Activated T-helper 2 cell treated with anti-CD3 and anti-CD28 coated beads, Interferon-gamma antibody, Interleukin-2, Interleukin-4, amounts not matched to agents 10 μg/mL and 5 μg/mL and 100 μg/mL, durations not matched to agents 14 hours and 24 hours and 36 hours (primary cell): ENCODE measurements around the gene RPL15. TPM values are rescaled to one million over a fixed set of nuclear protein-coding genes. Genes with fewer than 3 reads are reported as not detected.
"Not testable (repeated sequence)": the region's sequence is repeated elsewhere in the genome, so short reads cannot be mapped to it uniquely, and the experiment has no call there.

ENCODE experiments used
- DNase-seq: peaks from one replicate; pipeline ENCODE4 v3.0.0; 2021; ENCODE audit warnings: low spot score
- H3K27ac Mint-ChIP-seq: one replicate; pipeline ENCODE4 v1.8.0; 2021; ENCODE audit warnings: mixed read lengths
- H3K27me3 Mint-ChIP-seq: one replicate; pipeline ENCODE4 v1.8.0; 2021; ENCODE audit warnings: low read depth, mixed read lengths
- H3K36me3 Mint-ChIP-seq: one replicate; pipeline ENCODE4 v1.8.0; 2021; ENCODE audit warnings: low read depth, mixed read lengths
- H3K4me1 Mint-ChIP-seq: one replicate; pipeline ENCODE4 v1.8.0; 2021; ENCODE audit warnings: low read depth, mixed read lengths
- H3K4me3 Mint-ChIP-seq: one replicate; pipeline ENCODE4 v1.8.0; 2021; ENCODE audit warnings: low read depth, mild to moderate bottlenecking, moderate library complexity, mixed read lengths
- H3K9me3 Mint-ChIP-seq: one replicate; pipeline ENCODE4 v1.8.0; 2021; ENCODE audit warnings: mixed read lengths
- intact Hi-C: fragments of 100-400 bp; cut with micrococcal nuclease; formaldehyde crosslinking; loops from one replicate; pipeline ENCODE4 v1.15.1; 2023
- total RNA-seq: library from RNA; stranded (reverse); gene quantifications from 2 replicates; pipeline ENCODE4 v1.2.3, GENCODE V29; 2022

RPL15 gene
- total RNA-seq = 1,859 and 1,865 TPM in 2 replicates

DNA sequence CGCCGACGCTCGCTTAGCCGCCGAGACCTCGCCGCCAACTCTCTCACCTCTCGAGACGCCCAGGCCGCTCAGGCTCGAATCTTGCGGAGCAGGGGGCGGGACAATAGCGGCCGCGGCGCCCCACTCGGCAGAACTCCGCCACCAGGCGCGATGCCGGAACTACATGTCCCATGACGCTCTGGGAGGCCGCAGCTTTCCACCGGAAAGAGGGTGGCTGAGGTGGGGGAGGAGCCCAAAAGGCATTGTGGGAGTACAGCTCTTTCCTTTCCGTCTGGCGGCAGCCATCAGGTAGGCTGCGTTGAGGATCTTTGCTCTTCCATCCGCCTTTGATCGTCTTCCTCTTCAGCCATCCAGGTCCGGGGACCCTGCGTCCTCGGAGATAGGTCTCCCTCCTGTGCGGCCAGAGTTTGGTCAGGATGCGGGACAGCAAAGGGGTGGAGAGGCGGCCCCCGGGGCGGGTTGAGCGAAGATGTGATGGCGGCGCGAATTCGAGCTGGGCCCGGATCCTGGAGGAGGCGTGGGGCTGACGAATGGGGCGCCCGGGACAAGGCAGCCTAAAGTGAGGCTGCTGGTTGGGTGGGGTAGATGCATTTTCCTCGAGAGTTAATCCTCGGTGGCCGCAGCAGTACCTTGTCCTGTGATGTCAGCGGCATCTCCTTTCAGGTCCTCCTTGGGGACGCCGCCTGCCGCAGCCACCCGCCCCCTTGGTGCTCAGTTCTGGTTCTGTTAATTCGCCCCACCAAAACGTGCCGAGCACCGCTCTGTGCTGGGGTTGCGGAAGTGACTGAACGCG, at the start of gene RPL15, which contains the start of gene NKIRAS1:
TSS of gene RPL15 (plus strand) at position 247 of the 793 bp plus-strand sequence. CDS start 728 bp downstream, outside the sequence.
TSS of gene NKIRAS1 (minus strand) at position 105 of the 793 bp plus-strand sequence. CDS start 6,086 bp downstream, outside the sequence.
- no peaks in the 10 kb centered on the region for H3K9me3 Mint-ChIP-seq
- H3K4me3 Mint-ChIP-seq = peak within 1 kb of the TSS; percentile 96
- peak within 1 kb of the TSS; percentile 92 for H3K27ac Mint-ChIP-seq
- H3K27me3 Mint-ChIP-seq = peaks cover 16% of the 10 kb centered on the region
- intact Hi-C loops = loop anchor here (1.0 to 2.0 kb wide), 3 partner anchors 28 to 1748 kb away; partner anchors contain the start of genes NR1D2 and TOP2B
- peaks cover 45% of the 10 kb centered on the region for H3K4me1 Mint-ChIP-seq
- H3K36me3 Mint-ChIP-seq = peaks cover 48% of the 10 kb centered on the region
- peak; percentile 95 for DNase-seq

DNA sequence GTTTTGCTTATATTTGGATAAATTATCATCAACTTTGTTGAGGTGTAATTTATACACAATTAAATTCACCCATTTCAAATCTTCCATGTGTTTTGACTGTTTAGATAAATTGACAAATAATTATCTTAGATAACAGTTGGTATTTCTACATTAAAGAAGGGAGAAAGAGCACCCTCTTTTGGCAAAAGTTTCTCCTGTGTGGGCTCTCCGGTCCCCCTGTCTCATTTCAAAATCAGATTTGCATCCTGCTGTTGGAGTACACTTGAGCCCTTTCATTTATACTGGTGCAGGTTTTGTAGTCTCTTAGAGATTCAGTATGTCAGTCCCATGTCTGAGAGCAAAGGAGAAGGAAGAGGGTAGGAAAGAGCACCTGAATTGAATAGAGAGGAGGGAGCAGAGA, 49.5 kb upstream of the RPL15 start:
- no peak overlapping the region for H3K4me3 Mint-ChIP-seq
- H3K27me3 Mint-ChIP-seq = no peaks in the 10 kb centered on the region
- H3K36me3 Mint-ChIP-seq = no peaks in the 10 kb centered on the region
- no peak for DNase-seq
- H3K27ac Mint-ChIP-seq = no peak overlapping the region
- no peaks in the 10 kb centered on the region for H3K9me3 Mint-ChIP-seq
- intact Hi-C loops = no loop called here
- H3K4me1 Mint-ChIP-seq = peaks cover 3% of the 10 kb centered on the region

DNA sequence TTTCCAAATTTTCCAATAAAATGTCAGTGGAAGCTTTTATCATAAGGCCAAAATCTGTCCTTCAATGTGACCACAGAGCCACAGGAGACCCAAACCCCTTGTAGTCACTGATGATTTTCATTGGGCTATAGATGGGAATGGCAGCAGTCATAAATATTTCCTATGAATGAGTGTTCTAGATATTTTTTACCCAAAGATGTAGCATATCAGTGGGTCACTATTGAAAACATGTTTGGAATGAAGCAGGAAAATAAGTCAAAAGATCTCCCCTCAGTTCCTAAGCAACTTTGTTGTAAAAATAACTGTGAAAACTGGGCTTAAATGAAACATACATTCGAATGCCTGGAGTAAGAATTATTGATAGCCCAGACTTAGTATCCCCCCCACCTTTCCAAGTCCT, 49.1 kb upstream of the RPL15 start:
- peaks cover 3% of the 10 kb centered on the region for H3K4me1 Mint-ChIP-seq
- no peak overlapping the region for H3K27ac Mint-ChIP-seq
- DNase-seq = no peak
- intact Hi-C loops = no loop called here
- no peaks in the 10 kb centered on the region for H3K36me3 Mint-ChIP-seq
- H3K4me3 Mint-ChIP-seq = no peak overlapping the region
- H3K27me3 Mint-ChIP-seq = no peaks in the 10 kb centered on the region
- no peaks in the 10 kb centered on the region for H3K9me3 Mint-ChIP-seq

DNA sequence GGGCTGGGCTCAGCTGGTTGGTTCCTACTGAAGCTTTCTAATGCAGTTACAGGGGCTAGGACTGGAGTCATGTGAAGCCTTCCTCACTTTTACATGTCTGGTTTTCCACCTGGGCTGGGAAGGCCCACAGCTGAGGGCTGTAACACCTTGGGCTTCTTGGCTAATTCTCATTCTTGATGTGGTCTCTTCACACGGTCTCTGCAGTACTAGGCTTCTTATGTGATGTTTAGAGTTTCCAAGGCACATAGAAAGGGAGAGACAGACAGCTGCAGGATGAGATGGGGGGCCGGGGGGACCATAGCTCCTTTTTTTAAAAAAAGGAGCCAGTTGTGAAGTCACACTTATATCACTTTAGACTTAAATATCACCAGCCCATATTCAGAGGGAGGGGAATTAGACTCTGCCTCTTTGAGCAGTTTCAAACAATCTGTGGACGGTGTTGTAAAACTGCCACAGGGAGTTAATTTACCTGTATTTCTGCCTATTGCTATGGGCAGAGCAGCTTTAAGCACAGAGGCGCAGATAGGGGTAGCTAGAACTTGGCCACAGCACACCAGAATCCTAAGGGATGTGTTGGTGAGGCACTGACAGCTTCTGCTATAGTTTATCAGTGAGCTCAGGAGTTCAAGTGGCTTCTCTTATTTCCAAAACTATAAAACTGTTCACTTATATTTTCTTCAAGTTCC, 46.8 kb upstream of the RPL15 start:
- H3K36me3 Mint-ChIP-seq = no peaks in the 10 kb centered on the region
- intact Hi-C loops = no loop called here
- H3K4me1 Mint-ChIP-seq = no peaks in the 10 kb centered on the region
- no peak overlapping the region for H3K4me3 Mint-ChIP-seq
- H3K27ac Mint-ChIP-seq = no peak overlapping the region
- H3K9me3 Mint-ChIP-seq = no peaks in the 10 kb centered on the region
- no peaks in the 10 kb centered on the region for H3K27me3 Mint-ChIP-seq
- no peak for DNase-seq

DNA sequence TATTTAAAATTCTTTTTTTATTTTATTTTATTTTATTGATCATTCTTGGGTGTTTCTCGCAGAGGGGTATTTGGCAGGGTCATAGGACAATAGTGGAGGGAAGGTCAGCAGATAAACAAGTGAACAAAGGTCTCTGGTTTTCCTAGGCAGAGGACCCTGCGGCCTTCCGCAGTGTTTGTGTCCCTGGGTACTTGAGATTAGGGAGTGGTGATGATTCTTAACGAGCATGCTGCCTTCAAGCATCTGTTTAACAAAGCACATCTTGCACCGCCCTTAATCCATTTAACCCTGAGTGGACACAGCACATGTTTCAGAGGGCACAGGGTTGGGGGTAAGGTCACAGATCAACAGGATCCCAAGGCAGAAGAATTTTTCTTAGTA, 46.3 kb upstream of the RPL15 start:
- H3K27me3 Mint-ChIP-seq, H3K4me1 Mint-ChIP-seq, H3K27ac Mint-ChIP-seq, H3K36me3 Mint-ChIP-seq, DNase-seq, intact Hi-C loops, H3K4me3 Mint-ChIP-seq, H3K9me3 Mint-ChIP-seq: not testable (repeated sequence)

GRCh38 chr3:23871361-23871760, 45.6 kb upstream of the RPL15 start:
- H3K4me3 Mint-ChIP-seq, H3K9me3 Mint-ChIP-seq, H3K4me1 Mint-ChIP-seq, H3K36me3 Mint-ChIP-seq, intact Hi-C loops, DNase-seq, H3K27me3 Mint-ChIP-seq, H3K27ac Mint-ChIP-seq: not testable (repeated sequence)

- no peaks in the 10 kb centered on the region for H3K9me3 Mint-ChIP-seq
- H3K4me1 Mint-ChIP-seq = no peaks in the 10 kb centered on the region
- intact Hi-C loops = no loop called here
Measured at GRCh38 chr3:23872330-23872729, 44.6 kb upstream of the RPL15 start.

GRCh38 chr3:23873941-23874340, 43.0 kb upstream of the RPL15 start:
- H3K4me3 Mint-ChIP-seq = no peak overlapping the region
- H3K9me3 Mint-ChIP-seq = no peaks in the 10 kb centered on the region
- H3K36me3 Mint-ChIP-seq = no peaks in the 10 kb centered on the region
- intact Hi-C loops = no loop called here
- no peak overlapping the region for H3K27ac Mint-ChIP-seq
- H3K27me3 Mint-ChIP-seq = no peaks in the 10 kb centered on the region
- no peak for DNase-seq
- H3K4me1 Mint-ChIP-seq = no peaks in the 10 kb centered on the region

More at GRCh38 chr3:23872330-23872729, 44.6 kb upstream of the RPL15 start:
- H3K27me3 Mint-ChIP-seq = no peaks in the 10 kb centered on the region
- H3K4me3 Mint-ChIP-seq = no peak overlapping the region
- DNase-seq = no peak
- no peaks in the 10 kb centered on the region for H3K36me3 Mint-ChIP-seq
- H3K27ac Mint-ChIP-seq = no peak overlapping the region

- H3K4me3 Mint-ChIP-seq = no peak overlapping the region
- no peaks in the 10 kb centered on the region for H3K36me3 Mint-ChIP-seq
- H3K27ac Mint-ChIP-seq = no peak overlapping the region
- H3K4me1 Mint-ChIP-seq = no peaks in the 10 kb centered on the region
- DNase-seq = no peak
- intact Hi-C loops = no loop called here
- H3K9me3 Mint-ChIP-seq = no peaks in the 10 kb centered on the region
- H3K27me3 Mint-ChIP-seq = no peaks in the 10 kb centered on the region
Measured at GRCh38 chr3:23874359-23875112, 42.4 kb upstream of the RPL15 start.

GRCh38 chr3:23875113-23875725, 41.7 kb upstream of the RPL15 start:
- Mint-ChIP-seq H3K36me3 (no peaks in the 10 kb centered on the region), H3K9me3 (no peaks in the 10 kb centered on the region), H3K4me1 (no peaks in the 10 kb centered on the region), H3K27me3 (no peaks in the 10 kb centered on the region), H3K27ac (no peak overlapping the region), H3K4me3 (no peak overlapping the region)
- DNase-seq = no peak
- intact Hi-C loops = no loop called here

DNA sequence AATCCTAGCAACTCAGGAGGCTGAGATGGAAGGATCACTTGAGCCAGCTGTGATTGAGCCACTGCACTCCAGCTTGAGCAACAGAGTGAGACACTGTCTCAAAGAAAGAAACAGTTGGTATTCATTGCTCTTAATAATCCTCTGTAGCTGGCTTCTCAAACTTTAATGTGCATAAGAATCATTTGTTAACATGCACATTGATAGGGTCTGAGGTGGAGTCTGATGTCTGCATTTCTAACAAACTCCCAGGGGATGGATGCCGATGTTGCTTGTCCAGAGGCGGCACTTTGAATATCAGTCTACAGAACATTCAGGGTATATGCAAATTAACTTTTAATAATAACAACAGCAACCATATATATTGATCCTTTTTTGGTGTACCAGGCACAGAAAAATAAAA, 40.0 kb upstream of the RPL15 start:
- Mint-ChIP-seq H3K27ac (no peak overlapping the region), H3K4me1 (peaks cover 5% of the 10 kb centered on the region), H3K4me3 (no peak overlapping the region), H3K9me3 (no peaks in the 10 kb centered on the region), H3K36me3 (peaks cover 7% of the 10 kb centered on the region), H3K27me3 (no peaks in the 10 kb centered on the region)
- intact Hi-C loops = no loop called here
- DNase-seq = no peak

GRCh38 chr3:23877329-23877980, 39.5 kb upstream of the RPL15 start:
- Mint-ChIP-seq H3K9me3 (no peaks in the 10 kb centered on the region), H3K4me1 (peaks cover 5% of the 10 kb centered on the region), H3K27ac (no peak overlapping the region), H3K27me3 (no peaks in the 10 kb centered on the region), H3K4me3 (no peak overlapping the region), H3K36me3 (peaks cover 8% of the 10 kb centered on the region)
- intact Hi-C loops = no loop called here
- no peak for DNase-seq
